DND-41 (cell line): ENCODE results near the gene FER1L5.
A peak's percentile ranks its signal among the peaks of the same experiment; 100 is the strongest.

ENCODE experiments used
- ATAC-seq: fragments of 200-7000 bp; cut with Tn5 transposase; 3 replicates; pipeline ENCODE4 v1.9.1; 2021; ENCODE audit warnings: low read depth; ENCODE audit not compliant: insufficient read depth
- DNase-seq: peaks from one replicate; pipeline ENCODE4 v3.0.0-alpha.2; 2020
- H2AFZ ChIP-seq: 2 replicates; pipeline ENCODE4 v1.6.0; 2012; ENCODE audit warnings: low read depth, low read length
- H3K27ac ChIP-seq: 2 replicates; pipeline ENCODE4 v1.5.1; 2012; ENCODE audit warnings: low read length, inconsistent platforms
- H3K27me3 ChIP-seq: fragments of 200-600 bp; sonication (generic); 2 replicates; pipeline ENCODE4 v1.6.0; 2012; ENCODE audit warnings: low read length, mild to moderate bottlenecking, inconsistent platforms; ENCODE audit not compliant: insufficient read depth, poor library complexity
- H3K36me3 ChIP-seq: 2 replicates; pipeline ENCODE4 v1.5.1; 2012; ENCODE audit warnings: low read length, inconsistent platforms; ENCODE audit not compliant: insufficient read depth
- H3K4me1 ChIP-seq: 2 replicates; pipeline ENCODE4 v1.5.1; 2012; ENCODE audit warnings: mild to moderate bottlenecking, low read length; ENCODE audit not compliant: insufficient read depth
- H3K4me2 ChIP-seq: 2 replicates; pipeline ENCODE4 v1.6.0; 2012; ENCODE audit warnings: mild to moderate bottlenecking, moderate library complexity, low read length, inconsistent platforms; ENCODE audit not compliant: insufficient read depth
- H3K4me3 ChIP-seq, 2 experiments: fragments of 200-600 bp in 1 of 2; shearing (Covaris generic) in 1 of 2; 2 replicates each; pipeline ENCODE4 v1.5.1; 2012 to 2016; ENCODE audit warnings: inconsistent platforms in 2 of 2, low read length in 2 of 2, mild to moderate bottlenecking in 2 of 2, low read depth in 1 of 2, moderate library complexity in 1 of 2
- H3K79me2 ChIP-seq: 2 replicates; pipeline ENCODE4 v1.6.0; 2012; ENCODE audit warnings: low read length, inconsistent platforms; ENCODE audit not compliant: insufficient read depth
- H3K9ac ChIP-seq: 2 replicates; pipeline ENCODE4 v1.6.0; 2012; ENCODE audit warnings: low read depth, mild to moderate bottlenecking, inconsistent platforms, low read length, moderate library complexity
- H3K9me3 ChIP-seq: 2 replicates; pipeline ENCODE4 v1.5.1; 2012; ENCODE audit warnings: low read length, moderate library complexity, mild to moderate bottlenecking, inconsistent platforms; ENCODE audit not compliant: insufficient read depth, severe bottlenecking
- H4K20me1 ChIP-seq: 2 replicates; pipeline ENCODE4 v1.6.0; 2012; ENCODE audit warnings: low read length; ENCODE audit not compliant: insufficient read depth
- EZH2 ChIP-seq: IDR thresholded peaks from 3 replicates; pipeline ENCODE4 v1.6.1; 2012; ENCODE audit warnings: borderline replicate concordance, low read depth, mild to moderate bottlenecking, moderate library complexity, low read length, inconsistent platforms; ENCODE audit not compliant: severe bottlenecking
- TF ChIP-seq, protein P1 (sequence below): IDR thresholded peaks from 2 replicates; pipeline ENCODE4 v1.5.1; 2012; ENCODE audit warnings: borderline replicate concordance, low read length, moderate library complexity, mild to moderate bottlenecking; ENCODE audit not compliant: poor library complexity, severe bottlenecking; ENCODE audit errors: extremely low read depth

Gene FER1L5

DNA sequence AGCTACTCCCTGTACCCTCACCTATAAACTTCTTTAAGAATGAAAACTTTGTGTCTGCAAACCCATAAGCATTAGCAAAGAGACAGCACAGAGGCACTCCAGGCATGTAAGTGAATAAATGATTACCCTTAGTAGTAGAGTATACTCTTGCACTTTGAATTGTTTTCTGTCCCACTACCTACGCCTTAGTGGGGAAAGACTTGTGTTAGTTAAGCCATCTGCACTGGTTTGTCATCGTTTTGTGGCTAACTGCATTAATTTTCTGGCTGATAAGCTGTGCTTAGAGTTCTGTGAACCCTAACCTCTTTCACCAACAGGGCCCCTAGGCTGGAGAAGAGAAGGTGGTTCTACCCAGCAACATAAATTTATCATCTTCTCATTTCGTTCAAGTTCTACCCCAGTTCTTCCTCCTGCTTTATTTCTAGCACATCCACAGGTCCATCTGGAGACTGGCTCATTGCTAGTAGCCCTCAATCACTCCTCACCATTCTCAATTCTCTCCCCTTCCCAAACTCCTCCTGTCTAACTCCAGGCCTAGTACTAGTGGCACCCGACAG lies 96.6 kb downstream of the FER1L5 start:
- H3K36me3 ChIP-seq = peaks cover 22% of the 10 kb centered on the region
- DNase-seq (no peak), ATAC-seq (no peak)
- H3K27ac ChIP-seq = peak overlapping the region; percentile 76
- TF ChIP-seq, protein P1, sequence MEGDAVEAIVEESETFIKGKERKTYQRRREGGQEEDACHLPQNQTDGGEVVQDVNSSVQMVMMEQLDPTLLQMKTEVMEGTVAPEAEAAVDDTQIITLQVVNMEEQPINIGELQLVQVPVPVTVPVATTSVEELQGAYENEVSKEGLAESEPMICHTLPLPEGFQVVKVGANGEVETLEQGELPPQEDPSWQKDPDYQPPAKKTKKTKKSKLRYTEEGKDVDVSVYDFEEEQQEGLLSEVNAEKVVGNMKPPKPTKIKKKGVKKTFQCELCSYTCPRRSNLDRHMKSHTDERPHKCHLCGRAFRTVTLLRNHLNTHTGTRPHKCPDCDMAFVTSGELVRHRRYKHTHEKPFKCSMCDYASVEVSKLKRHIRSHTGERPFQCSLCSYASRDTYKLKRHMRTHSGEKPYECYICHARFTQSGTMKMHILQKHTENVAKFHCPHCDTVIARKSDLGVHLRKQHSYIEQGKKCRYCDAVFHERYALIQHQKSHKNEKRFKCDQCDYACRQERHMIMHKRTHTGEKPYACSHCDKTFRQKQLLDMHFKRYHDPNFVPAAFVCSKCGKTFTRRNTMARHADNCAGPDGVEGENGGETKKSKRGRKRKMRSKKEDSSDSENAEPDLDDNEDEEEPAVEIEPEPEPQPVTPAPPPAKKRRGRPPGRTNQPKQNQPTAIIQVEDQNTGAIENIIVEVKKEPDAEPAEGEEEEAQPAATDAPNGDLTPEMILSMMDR = no peak
- TF ChIP-seq EZH2 = no peak
- H3K79me2 ChIP-seq = peaks cover 21% of the 10 kb centered on the region
- H3K9ac ChIP-seq = peak overlapping the region; percentile 72
- H2AFZ ChIP-seq = peak overlapping the region; percentile 95
- no peaks in the 10 kb centered on the region for H4K20me1 ChIP-seq
- H3K4me2 ChIP-seq = peak overlapping the region; percentile 96
- no peaks in the 10 kb centered on the region for H3K9me3 ChIP-seq
- no peaks in the 10 kb centered on the region for H3K27me3 ChIP-seq
- peaks cover 25% of the 10 kb centered on the region for H3K4me1 ChIP-seq
- H3K4me3 ChIP-seq = peak overlapping the region; percentile 89 to 97

DNA sequence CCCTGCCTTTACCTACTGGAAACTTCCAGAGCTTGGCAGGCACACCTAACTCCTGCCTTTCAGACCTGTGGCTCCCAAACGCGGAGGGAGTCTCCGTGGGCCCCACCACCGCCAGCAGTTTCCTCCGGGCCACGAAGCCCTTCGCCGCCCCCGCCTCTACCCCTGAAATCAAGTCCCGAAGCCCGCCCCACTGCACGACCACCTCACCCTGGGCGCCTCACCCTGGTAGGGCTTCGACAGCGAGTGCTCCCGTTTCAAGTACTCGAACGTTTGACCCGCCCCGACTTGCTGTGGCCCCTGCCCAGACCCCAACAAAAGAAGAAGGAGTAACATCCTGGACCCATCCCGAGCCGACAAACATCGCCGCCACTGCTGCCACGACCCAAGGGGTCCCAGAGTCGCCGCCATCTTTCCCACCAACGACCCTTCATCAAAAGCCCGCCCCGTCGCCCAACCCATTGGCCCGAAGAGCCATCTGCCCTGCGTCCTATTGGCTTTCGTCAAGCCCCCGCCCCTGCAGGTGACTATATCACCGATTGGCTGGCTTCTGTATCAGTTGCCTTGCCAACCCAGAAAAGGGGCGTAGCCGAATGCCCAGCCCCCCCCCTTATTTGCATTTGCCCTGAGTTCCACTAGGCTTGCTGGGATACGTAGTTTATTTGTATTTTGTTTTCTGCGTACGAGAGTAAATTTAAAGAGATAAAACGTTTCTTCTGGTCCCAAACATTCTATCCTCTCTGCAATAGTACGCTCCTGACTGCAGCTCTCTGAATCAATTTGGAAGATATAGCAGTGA lies 97.3 kb downstream of the FER1L5 start, which contains the start of gene LMAN2L:
Gene LMAN2L, minus strand, starts transcription at position 432 of the 796 bp plus-strand sequence. Its CDS starts 24 bp downstream, at position 408.
- TF ChIP-seq EZH2 = no peak
- TF ChIP-seq, protein P1 = peak; percentile 23
- peak; percentile 100 for ATAC-seq
- peaks cover 25% of the 10 kb centered on the region for H3K4me1 ChIP-seq

DNA sequence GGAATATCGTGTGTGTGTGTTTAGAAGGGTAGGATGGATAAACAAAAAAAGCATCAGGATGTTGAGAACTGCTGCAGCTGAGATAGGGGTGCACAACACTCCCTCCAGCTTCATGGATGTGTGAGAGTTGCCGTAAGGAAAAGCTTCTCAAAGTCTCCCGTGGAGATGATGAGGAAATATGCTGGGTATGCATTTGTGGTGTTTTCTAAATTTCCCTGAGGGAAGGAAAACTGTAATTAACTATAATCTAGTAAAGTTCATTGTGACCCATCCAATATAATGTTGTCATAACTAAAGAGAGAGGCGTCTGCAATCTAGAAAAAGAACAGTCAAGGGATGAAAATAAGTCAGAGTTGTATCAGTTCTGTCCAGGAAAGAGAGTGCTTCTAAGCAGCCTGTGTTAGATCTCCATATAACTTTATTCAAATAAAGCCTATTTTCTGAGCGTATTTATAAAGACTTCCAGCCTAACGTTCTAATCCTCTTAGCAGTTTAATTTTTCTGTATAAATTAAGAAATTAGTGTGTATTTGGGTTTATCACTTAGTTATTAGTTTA lies 104.6 kb downstream of the FER1L5 start:
- H3K27me3 ChIP-seq = no peaks in the 10 kb centered on the region
- no peak overlapping the region for H3K9ac ChIP-seq
- H3K36me3 ChIP-seq = no peaks in the 10 kb centered on the region
- no peaks in the 10 kb centered on the region for H3K79me2 ChIP-seq
- H3K4me3 ChIP-seq = no peak overlapping the region
- no peaks in the 10 kb centered on the region for H3K9me3 ChIP-seq
- H3K27ac ChIP-seq = no peak overlapping the region
- H2AFZ ChIP-seq = no peak overlapping the region
- H4K20me1 ChIP-seq = no peaks in the 10 kb centered on the region
- DNase-seq (no peak), ATAC-seq (no peak)
- no peak overlapping the region for H3K4me2 ChIP-seq
- no peaks in the 10 kb centered on the region for H3K4me1 ChIP-seq
- TF ChIP-seq, protein P1 = no peak
- TF ChIP-seq EZH2 = no peak

More for the DNA sequence above, 97.3 kb downstream of the FER1L5 start, which contains the start of gene LMAN2L:
- DNase-seq = peak; percentile 98
- Histone ChIP-seq H3K27me3 (no peaks in the 10 kb centered on the region), H3K9me3 (no peaks in the 10 kb centered on the region), H4K20me1 (no peaks in the 10 kb centered on the region), H3K4me2 (peak within 1 kb of the TSS; percentile 96), H3K79me2 (peaks cover 21% of the 10 kb centered on the region), H3K9ac (peak within 1 kb of the TSS; percentile 72), H2AFZ (peak within 1 kb of the TSS; percentile 95), H3K27ac (peak within 1 kb of the TSS; percentile 76), H3K4me3 (peak within 1 kb of the TSS; percentile 89 to 97), H3K36me3 (peaks cover 15% of the 10 kb centered on the region)
